ENCODE data around the gene REEP5. TPM values are rescaled to one million over a fixed set of nuclear protein-coding genes. Genes with fewer than 3 reads are reported as not detected.

The REEP5 gene
- polyA plus RNA-seq, 12 donors: 57.5 to 83.9 (median 73.0) TPM; not detected in 1

GRCh38 chr5:112848116-112848811, 73.8 kb downstream of the REEP5 start:
- DNase-seq: peak; percentile 10

- DNase-seq: no peak
Observed at GRCh38 chr5:112847306-112847705, 74.7 kb downstream of the REEP5 start.

- no peak for DNase-seq
Observed at GRCh38 chr5:112846556-112846955, 75.5 kb downstream of the REEP5 start.

GRCh38 chr5:112844489-112844888, 77.5 kb downstream of the REEP5 start:
- no peak for DNase-seq

GRCh38 chr5:112833971-112834370, 88.1 kb downstream of the REEP5 start:
- no peak for DNase-seq

- no peak for DNase-seq
Observed at GRCh38 chr5:112830378-112830777, 91.6 kb downstream of the REEP5 start.

Other genes with a start within 250 kb of the REEP5 start
- 10 to 100 TPM in 11 of 12 donors, not detected in 1; 24.7 to 31.8 (median 27.5) TPM for gene APC, start 184.3 kb downstream of the REEP5 start, polyA plus RNA-seq (ENCODE audit: insufficient read length in 12 of 12)
- 100 to 1,000 TPM in 1 of 12 donors, 10 to 100 TPM in 10, not detected in 1; 53.7 to 178 (median 74.2) TPM for gene SRP19, start 60.9 kb downstream of the REEP5 start, polyA plus RNA-seq (ENCODE audit: insufficient read length in 12 of 12)
- 10 to 100 TPM; 19.6 to 67.9 (median 27.1) TPM for gene DCP2, start 54.6 kb upstream of the REEP5 start, polyA plus RNA-seq (ENCODE audit: insufficient read length in 12 of 12)

Measured in muscle of arm (tissue), 12 donors.